ENCODE results near the gene ANO4.

GRCh38 chr12:101018540-101018939 lies 224.0 kb downstream of the ANO4 start:
- TF ChIP-seq, protein P1, sequence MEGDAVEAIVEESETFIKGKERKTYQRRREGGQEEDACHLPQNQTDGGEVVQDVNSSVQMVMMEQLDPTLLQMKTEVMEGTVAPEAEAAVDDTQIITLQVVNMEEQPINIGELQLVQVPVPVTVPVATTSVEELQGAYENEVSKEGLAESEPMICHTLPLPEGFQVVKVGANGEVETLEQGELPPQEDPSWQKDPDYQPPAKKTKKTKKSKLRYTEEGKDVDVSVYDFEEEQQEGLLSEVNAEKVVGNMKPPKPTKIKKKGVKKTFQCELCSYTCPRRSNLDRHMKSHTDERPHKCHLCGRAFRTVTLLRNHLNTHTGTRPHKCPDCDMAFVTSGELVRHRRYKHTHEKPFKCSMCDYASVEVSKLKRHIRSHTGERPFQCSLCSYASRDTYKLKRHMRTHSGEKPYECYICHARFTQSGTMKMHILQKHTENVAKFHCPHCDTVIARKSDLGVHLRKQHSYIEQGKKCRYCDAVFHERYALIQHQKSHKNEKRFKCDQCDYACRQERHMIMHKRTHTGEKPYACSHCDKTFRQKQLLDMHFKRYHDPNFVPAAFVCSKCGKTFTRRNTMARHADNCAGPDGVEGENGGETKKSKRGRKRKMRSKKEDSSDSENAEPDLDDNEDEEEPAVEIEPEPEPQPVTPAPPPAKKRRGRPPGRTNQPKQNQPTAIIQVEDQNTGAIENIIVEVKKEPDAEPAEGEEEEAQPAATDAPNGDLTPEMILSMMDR (IDR thresholded peaks at IDR 0.05), result no peak
- no peak for TF ChIP-seq POLR2A (IDR thresholded peaks at IDR 0.05)
